ENCODE results near the gene KDM8. TPM values are rescaled to one million over a fixed set of nuclear protein-coding genes. Genes with fewer than 3 reads are reported as not detected.

Gene KDM8
- total RNA-seq, 1 donor from 2014 or later = 8.6 TPM

- intact Hi-C loops (cut with DNase I) = no loop called here
- H3K4me3 ChIP-seq = no peak overlapping the region
- peaks cover 4% of the 10 kb centered on the region for H3K9me3 ChIP-seq
- H3K27me3 ChIP-seq (ENCODE audit: low read depth) = no peaks in the 10 kb centered on the region
- DNase-seq (no peak), ATAC-seq (no peak)
- TF ChIP-seq CTCF (IDR thresholded peaks at IDR 0.05) = no peak
- peaks cover 3% of the 10 kb centered on the region for H3K4me1 ChIP-seq
- no peak overlapping the region for H3K27ac ChIP-seq
- no peaks in the 10 kb centered on the region for H3K36me3 ChIP-seq
Measured at GRCh38 chr16:27174798-27175197, 28.5 kb upstream of the KDM8 start.

DNA sequence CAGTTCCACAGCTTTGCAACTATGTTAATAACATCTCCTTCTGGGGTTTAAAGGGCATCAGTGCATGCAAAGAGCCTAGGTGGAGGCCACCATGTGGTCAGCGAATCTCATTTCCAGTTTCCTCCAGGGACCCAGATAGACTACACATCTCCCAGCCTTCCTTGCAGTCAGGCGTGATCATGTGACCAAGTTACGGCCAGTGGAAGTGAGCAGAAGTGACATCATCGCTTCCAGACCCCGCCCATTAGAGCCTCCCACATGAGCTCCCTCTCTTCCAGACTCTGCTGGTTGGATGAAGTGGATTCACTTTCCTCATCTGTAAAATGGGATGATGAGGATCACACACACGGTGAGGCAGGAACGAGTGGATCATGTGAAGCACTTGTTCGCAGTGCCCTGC, 27.4 kb upstream of the KDM8 start:
- DNase-seq (no peak), ATAC-seq (no peak)
- no peak overlapping the region for H3K4me3 ChIP-seq
- peaks cover 4% of the 10 kb centered on the region for H3K4me1 ChIP-seq
- no peak overlapping the region for H3K27ac ChIP-seq
- no peaks in the 10 kb centered on the region for H3K36me3 ChIP-seq
- TF ChIP-seq CTCF (IDR thresholded peaks at IDR 0.05) = no peak
- intact Hi-C loops (cut with DNase I) = no loop called here
- H3K27me3 ChIP-seq (ENCODE audit: low read depth) = no peaks in the 10 kb centered on the region
- peaks cover 4% of the 10 kb centered on the region for H3K9me3 ChIP-seq

GRCh38 chr16:27177031-27177774, 26.1 kb upstream of the KDM8 start:
- Histone ChIP-seq H3K9me3 (no peaks in the 10 kb centered on the region), H3K4me1 (peaks cover 4% of the 10 kb centered on the region), H3K4me3 (no peak overlapping the region), H3K27me3 (ENCODE audit: low read depth) (no peaks in the 10 kb centered on the region), H3K36me3 (no peaks in the 10 kb centered on the region), H3K27ac (no peak overlapping the region)
- ATAC-seq (no peak), DNase-seq (no peak)
- intact Hi-C loops (cut with DNase I) = no loop called here
- TF ChIP-seq CTCF (IDR thresholded peaks at IDR 0.05) = no peak

- Histone ChIP-seq H3K9me3 (no peaks in the 10 kb centered on the region), H3K4me3 (no peak overlapping the region), H3K36me3 (no peaks in the 10 kb centered on the region), H3K4me1 (peaks cover 4% of the 10 kb centered on the region), H3K27ac (no peak overlapping the region), H3K27me3 (ENCODE audit: low read depth) (no peaks in the 10 kb centered on the region)
- intact Hi-C loops (cut with DNase I) = no loop called here
- peak; percentile 91 for DNase-seq
- peak; percentile 93 for TF ChIP-seq CTCF (IDR thresholded peaks at IDR 0.05)
- peak; percentile 96 for ATAC-seq
Measured at GRCh38 chr16:27179500-27180072, 23.7 kb upstream of the KDM8 start.

DNA sequence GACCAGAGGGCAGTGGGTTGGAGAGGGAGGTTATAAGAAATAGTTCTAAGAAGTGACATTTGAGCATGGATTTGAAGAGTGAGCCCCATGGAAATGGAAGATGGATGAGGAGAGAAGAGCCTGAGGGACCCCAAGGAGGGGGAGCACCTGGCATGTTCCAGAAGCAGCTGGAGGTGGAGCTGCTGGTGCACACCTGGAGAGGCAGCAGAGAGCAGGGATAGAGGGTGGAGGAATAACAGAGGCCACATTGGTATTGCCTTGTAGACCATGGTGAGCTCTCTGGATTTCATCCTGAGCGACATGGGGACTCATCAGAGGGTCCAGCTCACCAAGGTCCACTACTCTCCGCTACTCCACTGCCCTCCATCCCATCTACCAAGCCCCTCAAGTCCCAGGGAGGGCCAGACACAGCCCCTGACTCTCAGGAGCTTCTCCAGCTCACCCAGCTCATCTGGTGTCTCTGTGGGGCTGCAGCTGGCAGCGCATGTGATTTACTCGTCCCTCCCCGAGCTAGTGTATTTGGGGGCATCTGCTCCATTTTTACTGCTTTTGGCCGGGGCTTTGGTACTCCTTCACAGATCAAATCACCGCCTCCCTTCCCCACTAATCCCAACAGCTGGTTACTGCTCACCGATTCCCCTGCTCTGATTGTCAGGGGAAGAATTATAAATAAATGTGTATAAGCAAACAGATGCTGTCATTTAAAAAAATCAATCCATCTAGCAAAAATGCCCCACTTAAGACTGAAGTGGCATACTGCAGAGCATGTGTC, 22.1 kb upstream of the KDM8 start:
- intact Hi-C loops (cut with DNase I) = no loop called here
- TF ChIP-seq CTCF (IDR thresholded peaks at IDR 0.05) = no peak
- no peaks in the 10 kb centered on the region for H3K9me3 ChIP-seq
- H3K36me3 ChIP-seq = no peaks in the 10 kb centered on the region
- H3K27ac ChIP-seq = no peak overlapping the region
- no peaks in the 10 kb centered on the region for H3K27me3 ChIP-seq (ENCODE audit: low read depth)
- DNase-seq = no peak
- H3K4me1 ChIP-seq = peaks cover 4% of the 10 kb centered on the region
- ATAC-seq = no peak
- no peak overlapping the region for H3K4me3 ChIP-seq
